ENCODE results near the gene ZNF300.

Gene ZNF300

GRCh38 chr5:150901446-150901845, 3.3 kb downstream of the ZNF300 start (continued):
- TF ChIP-seq TSHZ1 (tag by site-specific recombination; IDR thresholded peaks at IDR 0.05; ENCODE audit: borderline replicate concordance) (no peak), KLF17 (tag by site-specific recombination; IDR thresholded peaks at IDR 0.05) (no peak), ZSCAN4 (tag by site-specific recombination; IDR thresholded peaks at IDR 0.05) (no peak), ZNF112 (tag by site-specific recombination; IDR thresholded peaks at IDR 0.05) (no peak), ZNF664 (tag by site-specific recombination; IDR thresholded peaks at IDR 0.05) (no peak), ZNF544 (tag by site-specific recombination; IDR thresholded peaks at IDR 0.05) (no peak), ZNF404 (tag by site-specific recombination; IDR thresholded peaks at IDR 0.05) (no peak), SP7 (tag by site-specific recombination; IDR thresholded peaks at IDR 0.05) (no peak), ZNF157 (tag by site-specific recombination; IDR thresholded peaks at IDR 0.05) (no peak)

GRCh38 chr5:150895431-150896428, 9.1 kb downstream of the ZNF300 start:
- CTCF ChIA-PET, result interaction anchor here (0.5 to 1.2 kb wide), 4 partner anchors 15 to 585 kb away, joined by 3 to 4 read pairs (median 3); no protein-coding TSS in a partner anchor

More at GRCh38 chr5:150895431-150896428, 9.1 kb downstream of the ZNF300 start:
- TF ChIP-seq SETDB1 (IDR thresholded peaks at IDR 0.05; ENCODE audit: insufficient read length, low read length) (peak; percentile 98), ZNF558 (tag by site-specific recombination; IDR thresholded peaks at IDR 0.05) (0 out of 2 replicates have a peak, but pooled peaks have one; percentile 36), ZNF426 (tag by site-specific recombination; IDR thresholded peaks at IDR 0.05) (no peak), KLF10 (tag by site-specific recombination; IDR thresholded peaks at IDR 0.05) (no peak), KLF17 (tag by site-specific recombination; IDR thresholded peaks at IDR 0.05) (no peak), ZNF214 (tag by site-specific recombination; IDR thresholded peaks at IDR 0.05; ENCODE audit: borderline replicate concordance) (no peak), PRDM10 (tag by site-specific recombination; IDR thresholded peaks at IDR 0.05) (no peak), ZNF560 (tag by site-specific recombination; IDR thresholded peaks at IDR 0.05; ENCODE audit: borderline replicate concordance) (no peak), ZNF23 (tag by site-specific recombination; IDR thresholded peaks at IDR 0.05; ENCODE audit: borderline replicate concordance) (no peak), ZNF274 (IDR thresholded peaks at IDR 0.05; ENCODE audit: low read length) (peak; percentile 81), ZNF274 (tag by site-specific recombination; IDR thresholded peaks at IDR 0.05; ENCODE audit: borderline replicate concordance) (peak; percentile 85; the same call in 1 of the 2 replicates)
- POLR2A ChIA-PET, result interaction anchor here (1.0 kb wide), 1 partner anchor 9 kb away, joined by 3 read pairs; the partner anchor contains the start of gene ZNF300
- Histone ChIP-seq H3K4me3 (ENCODE audit: low read depth, low read length) (no peak overlapping the region), H3K4me1 (ENCODE audit: control insufficient read depth, insufficient read depth, low read length) (no peaks in the 10 kb centered on the region), H3K27ac (ENCODE audit: extremely low read depth, low read depth, low read length) (no peak overlapping the region), H3K36me3 (ENCODE audit: control insufficient read depth in 2 of 2, insufficient read depth in 1 of 2, low read length in 2 of 2) (peaks cover 0 to 39% of the 10 kb centered on the region in 2 experiments; a peak in 1 of 3 replicates), H3K9me3 (ENCODE audit: control insufficient read depth, insufficient read depth, low read depth, low read length) (no peaks in the 10 kb centered on the region)
